Stomach (tissue), 4 donors: Measurements from ENCODE around the gene COL23A1.

Source experiments
- CTCF ChIP-seq, 7 experiments: fragments of 450-650 bp in 4 of 7; fragments of 200-600 bp in 3 of 7; sonication (generic) in 3 of 7; IDR thresholded peaks; one replicate each; pipeline ENCODE4 v1.5.1; 2016 to 2019; ENCODE audit warnings: antibody characterized with exemption in 7 of 7, control low read depth in 2 of 7, mild to moderate bottlenecking in 1 of 7
- POLR2A ChIP-seq, 4 donors: fragments of 450-650 bp; IDR thresholded peaks; one replicate each; pipeline ENCODE4 v1.6.1; 2016; ENCODE audit warnings: antibody characterized with exemption in 4 of 4, control low read depth in 2 of 4, mild to moderate bottlenecking in 1 of 4, moderate library complexity in 1 of 4
- POLR2AphosphoS5 ChIP-seq, 3 donors: sonication (generic); formaldehyde crosslinking; IDR thresholded peaks; one replicate each; pipeline ENCODE4 v1.6.1; 2016; ENCODE audit warnings: antibody characterized with exemption in 3 of 3

DNA sequence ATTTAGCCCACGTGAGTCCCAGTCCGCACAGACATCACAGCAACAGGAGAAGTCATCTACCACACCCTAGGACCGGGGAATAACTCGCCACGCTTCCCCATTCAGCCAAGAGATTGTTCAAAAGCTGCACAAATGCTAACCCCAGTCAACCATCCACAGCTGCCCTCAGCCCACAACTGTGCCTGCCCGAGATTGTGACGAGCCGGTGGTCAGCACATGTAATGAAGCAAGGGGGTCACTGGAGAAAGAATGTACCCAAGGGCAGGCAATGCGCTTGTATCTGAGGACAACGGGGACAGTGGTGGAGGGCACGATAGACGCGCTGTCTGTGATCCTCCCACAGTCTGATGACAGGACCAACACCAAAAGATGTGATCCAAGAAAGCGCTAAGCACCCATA is 67.8 kb downstream of the COL23A1 start:
- no peak for TF ChIP-seq CTCF (IDR thresholded peaks at IDR 0.05)
- no peak for TF ChIP-seq POLR2A (IDR thresholded peaks at IDR 0.05)
- TF ChIP-seq POLR2AphosphoS5 (IDR thresholded peaks at IDR 0.05): no peak
